Suprapubic skin (tissue), 4 donors: ENCODE data around the gene PRKAG2. TPM values are rescaled to one million over a fixed set of nuclear protein-coding genes. Genes with fewer than 3 reads are reported as not detected.

Source experiments
- DNase-seq, 2 donors: peaks; one replicate each; pipeline ENCODE4 v3.0.0-alpha.2; 2019; ENCODE audit warnings: low spot score in 2 of 2
- H3K27ac ChIP-seq: fragments of 200-600 bp; sonication (generic); one replicate; pipeline ENCODE4 v1.5.1; 2019
- H3K27me3 ChIP-seq: fragments of 200-600 bp; sonication (generic); one replicate; pipeline ENCODE4 v1.5.1; 2019
- H3K36me3 ChIP-seq: fragments of 200-600 bp; sonication (generic); one replicate; pipeline ENCODE4 v1.5.1; 2019
- H3K4me1 ChIP-seq: fragments of 200-600 bp; sonication (generic); one replicate; pipeline ENCODE4 v1.5.1; 2019
- H3K4me3 ChIP-seq: fragments of 200-600 bp; sonication (generic); one replicate; pipeline ENCODE4 v1.5.1; 2019; ENCODE audit warnings: mild to moderate bottlenecking
- H3K9me3 ChIP-seq: fragments of 200-600 bp; sonication (generic); one replicate; pipeline ENCODE4 v1.5.1; 2019
- EP300 ChIP-seq: sonication (generic); formaldehyde crosslinking; IDR thresholded peaks from one replicate; pipeline ENCODE4 v1.6.1; 2017; ENCODE audit warnings: antibody characterized with exemption
- POLR2A ChIP-seq, 2 donors: fragments of 450-650 bp; IDR thresholded peaks; one replicate each; pipeline ENCODE4 v1.6.1; 2017; ENCODE audit warnings: antibody characterized with exemption in 2 of 2, mild to moderate bottlenecking in 2 of 2, moderate library complexity in 2 of 2
- POLR2AphosphoS5 ChIP-seq, 3 donors: sonication (generic); formaldehyde crosslinking; IDR thresholded peaks; one replicate each; pipeline ENCODE4 v1.6.1; 2017; ENCODE audit warnings: antibody characterized with exemption in 3 of 3
- WGBS: methylation state at CpG from one replicate; pipeline ENCODE4 v1.1.5; 2018; 5-methylcytosine and 5-hydroxymethylcytosine counted together
- total RNA-seq, 4 donors: library from RNA; depleted of rRNA; stranded (reverse); fragments of >200 nt; gene quantifications; one replicate each; pipeline ENCODE4 v1.1.0, GENCODE V29; 2016
- TF ChIP-seq, protein P1 (sequence below), 2 donors: fragments of 200-600 bp in 1 of 2; fragments of 450-650 bp in 1 of 2; sonication (generic) in 1 of 2; IDR thresholded peaks; one replicate each; pipeline ENCODE4 v1.5.1; 2016 to 2019; ENCODE audit warnings: antibody characterized with exemption in 2 of 2, mild to moderate bottlenecking in 1 of 2, moderate library complexity in 1 of 2

PRKAG2 gene
- total RNA-seq, 4 donors from 2014 or later, result 16.5 to 40.0 (median 17.3) TPM

DNA sequence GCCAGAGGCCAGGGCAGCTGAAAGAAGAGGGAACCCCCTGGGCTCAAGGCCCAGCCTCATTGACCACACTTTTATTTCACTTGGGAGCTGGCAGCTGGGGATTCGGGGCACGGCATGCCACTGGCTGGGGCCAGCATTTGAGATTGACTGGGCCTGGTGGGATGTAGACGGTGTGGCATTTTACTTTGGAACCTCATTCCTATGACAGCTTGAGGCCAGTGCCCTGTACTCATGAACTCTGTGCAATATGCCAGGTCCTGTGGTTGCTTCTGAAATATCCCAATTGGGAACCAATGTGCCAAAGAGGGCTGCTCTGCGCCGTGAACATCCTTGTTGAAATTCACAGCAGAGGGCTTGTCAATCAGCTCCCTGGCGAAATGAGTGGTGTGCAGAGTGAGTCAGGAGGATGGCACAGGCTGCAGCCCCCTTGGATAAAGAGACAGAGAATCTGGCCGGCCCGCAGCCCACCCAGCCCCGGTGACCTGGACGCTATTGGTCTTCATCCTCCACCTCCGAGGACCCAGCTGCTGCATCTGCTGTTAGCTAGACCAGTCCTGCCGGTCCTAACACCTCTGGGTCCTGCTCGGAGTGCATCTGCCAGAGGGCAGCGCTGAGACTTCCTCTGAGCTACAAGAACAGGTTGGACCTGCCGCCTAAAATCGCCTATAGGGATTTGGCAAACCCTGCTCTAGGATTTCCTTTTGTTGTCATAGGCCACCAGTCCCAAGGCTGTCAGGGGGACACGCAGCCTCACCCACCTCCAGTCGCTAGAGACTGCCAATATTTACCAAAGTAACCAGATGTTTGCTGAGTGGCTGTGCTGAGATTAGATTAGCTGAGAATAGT, 58.0 kb downstream of the PRKAG2 start:
- WGBS, result 67% methylated on average over 15 of the region's 18 CpGs
- no peaks in the 10 kb centered on the region for H3K9me3 ChIP-seq
- no peak overlapping the region for H3K4me3 ChIP-seq
- DNase-seq, result no peak
- TF ChIP-seq POLR2A (IDR thresholded peaks at IDR 0.05), result no peak
- no peak for TF ChIP-seq EP300
- TF ChIP-seq, protein P1, sequence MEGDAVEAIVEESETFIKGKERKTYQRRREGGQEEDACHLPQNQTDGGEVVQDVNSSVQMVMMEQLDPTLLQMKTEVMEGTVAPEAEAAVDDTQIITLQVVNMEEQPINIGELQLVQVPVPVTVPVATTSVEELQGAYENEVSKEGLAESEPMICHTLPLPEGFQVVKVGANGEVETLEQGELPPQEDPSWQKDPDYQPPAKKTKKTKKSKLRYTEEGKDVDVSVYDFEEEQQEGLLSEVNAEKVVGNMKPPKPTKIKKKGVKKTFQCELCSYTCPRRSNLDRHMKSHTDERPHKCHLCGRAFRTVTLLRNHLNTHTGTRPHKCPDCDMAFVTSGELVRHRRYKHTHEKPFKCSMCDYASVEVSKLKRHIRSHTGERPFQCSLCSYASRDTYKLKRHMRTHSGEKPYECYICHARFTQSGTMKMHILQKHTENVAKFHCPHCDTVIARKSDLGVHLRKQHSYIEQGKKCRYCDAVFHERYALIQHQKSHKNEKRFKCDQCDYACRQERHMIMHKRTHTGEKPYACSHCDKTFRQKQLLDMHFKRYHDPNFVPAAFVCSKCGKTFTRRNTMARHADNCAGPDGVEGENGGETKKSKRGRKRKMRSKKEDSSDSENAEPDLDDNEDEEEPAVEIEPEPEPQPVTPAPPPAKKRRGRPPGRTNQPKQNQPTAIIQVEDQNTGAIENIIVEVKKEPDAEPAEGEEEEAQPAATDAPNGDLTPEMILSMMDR (IDR thresholded peaks at IDR 0.05), result no peak
- no peak for TF ChIP-seq POLR2AphosphoS5 (IDR thresholded peaks at IDR 0.05)
- H3K27ac ChIP-seq, result no peak overlapping the region
- H3K27me3 ChIP-seq, result no peaks in the 10 kb centered on the region
- peaks cover 22% of the 10 kb centered on the region for H3K4me1 ChIP-seq
- no peaks in the 10 kb centered on the region for H3K36me3 ChIP-seq

DNA sequence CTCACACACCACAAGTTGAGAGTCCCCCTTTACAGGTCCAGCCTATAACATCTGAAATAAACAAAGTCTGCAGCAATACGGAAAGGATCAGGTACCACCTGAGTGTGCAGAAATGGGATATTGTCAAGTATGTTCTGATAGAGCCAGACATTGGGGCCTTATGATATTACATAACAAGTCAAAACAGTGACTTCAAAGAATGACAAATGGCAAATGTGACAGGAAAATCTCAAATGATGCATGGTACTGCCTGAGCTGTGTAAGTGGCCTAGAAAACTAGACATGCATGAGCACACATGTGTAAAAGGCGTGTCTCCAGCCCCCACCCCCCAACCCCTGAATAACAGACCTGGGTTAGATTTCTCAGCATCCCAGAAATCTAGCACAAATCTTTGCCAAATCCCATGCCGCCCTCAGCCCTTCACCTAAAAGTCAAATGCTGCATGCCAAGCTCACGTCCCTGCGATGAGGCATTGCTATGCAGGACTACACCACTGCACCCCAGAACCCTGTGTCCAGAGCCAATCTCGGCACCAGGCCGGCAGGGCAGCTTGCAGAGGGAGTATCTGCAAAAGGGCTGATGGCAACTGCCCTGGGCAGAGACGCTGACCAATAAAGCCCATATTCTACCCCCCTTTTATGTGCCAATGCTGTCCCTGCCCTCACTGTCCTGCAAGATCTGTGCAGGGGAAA, 58.8 kb downstream of the PRKAG2 start:
- H3K4me1 ChIP-seq, result peaks cover 16% of the 10 kb centered on the region
- no peaks in the 10 kb centered on the region for H3K36me3 ChIP-seq
- no peak for DNase-seq
- no peak overlapping the region for H3K4me3 ChIP-seq
- H3K27ac ChIP-seq, result no peak overlapping the region
- TF ChIP-seq EP300, result no peak
- TF ChIP-seq POLR2A (IDR thresholded peaks at IDR 0.05), result no peak
- TF ChIP-seq, protein P1 (IDR thresholded peaks at IDR 0.05), result no peak
- TF ChIP-seq POLR2AphosphoS5 (IDR thresholded peaks at IDR 0.05), result no peak
- 98% methylated on average over 7 of the region's 8 CpGs for WGBS
- H3K27me3 ChIP-seq, result no peaks in the 10 kb centered on the region
- no peaks in the 10 kb centered on the region for H3K9me3 ChIP-seq

DNA sequence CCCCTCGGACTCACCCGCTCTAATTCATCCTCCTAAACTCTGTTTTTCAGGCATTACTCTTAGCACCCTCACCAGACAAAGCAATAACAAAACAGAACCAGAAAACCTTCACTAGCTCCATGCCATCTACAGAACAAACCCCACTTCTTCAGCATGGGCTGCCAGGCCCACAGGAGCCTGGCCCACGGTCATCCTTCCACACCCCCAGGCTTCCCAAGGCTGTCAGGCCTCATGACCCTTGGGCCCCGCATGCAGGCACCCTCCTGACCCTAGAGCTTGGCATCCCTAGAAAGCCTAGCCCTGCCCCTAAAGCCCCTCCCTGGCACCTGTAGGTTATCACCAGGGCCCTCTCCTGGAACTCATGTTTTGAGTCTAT, 59.6 kb downstream of the PRKAG2 start:
- no peak for TF ChIP-seq POLR2AphosphoS5 (IDR thresholded peaks at IDR 0.05)
- TF ChIP-seq, protein P1 (IDR thresholded peaks at IDR 0.05), result no peak
- no peak for TF ChIP-seq POLR2A (IDR thresholded peaks at IDR 0.05)
- no peak for TF ChIP-seq EP300
- Histone ChIP-seq H3K36me3 (no peaks in the 10 kb centered on the region), H3K27ac (no peak overlapping the region), H3K4me3 (no peak overlapping the region), H3K27me3 (no peaks in the 10 kb centered on the region), H3K4me1 (peaks cover 15% of the 10 kb centered on the region), H3K9me3 (no peaks in the 10 kb centered on the region)
- no peak for DNase-seq
- WGBS, result 89% methylated on average over 4 of the region's 4 CpGs

DNA sequence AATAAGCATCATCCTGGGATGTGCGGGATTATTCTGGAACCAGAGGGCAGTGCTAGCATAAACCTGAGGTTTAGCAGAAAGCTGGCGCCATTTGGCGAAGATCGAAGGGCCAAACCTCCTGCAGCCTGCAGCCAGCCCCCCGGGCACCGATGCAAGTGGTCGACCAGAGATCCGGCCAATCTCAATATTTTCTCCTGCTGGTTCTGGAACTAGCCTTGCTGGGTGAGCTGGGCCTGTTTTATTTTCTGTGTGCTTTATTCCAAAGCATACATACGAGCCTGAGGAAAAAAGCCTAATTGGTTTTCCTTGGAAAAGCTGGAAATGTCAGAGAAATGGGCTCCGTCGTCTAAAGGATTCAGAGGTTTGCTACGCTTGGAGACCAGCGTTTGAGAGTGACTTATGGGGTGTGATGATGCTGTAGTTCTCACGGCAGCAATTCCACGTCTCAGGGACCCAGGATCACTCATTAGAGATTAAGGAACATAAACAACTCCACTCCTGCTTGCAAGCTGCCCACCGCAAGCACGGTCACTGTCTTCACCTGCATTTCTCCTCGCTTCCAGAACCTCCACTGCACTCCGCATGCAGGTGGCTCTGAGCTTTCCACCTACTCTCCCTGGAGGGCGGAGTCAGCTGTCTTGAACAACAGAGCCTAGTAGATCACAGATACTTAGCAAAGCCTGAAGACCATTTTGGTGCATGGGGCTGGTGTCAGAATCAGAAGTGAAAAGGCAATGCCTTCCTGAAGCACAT, 60.2 kb downstream of the PRKAG2 start:
- H3K4me1 ChIP-seq, result peaks cover 10% of the 10 kb centered on the region
- 94% methylated on average over 20 of the region's 20 CpGs for WGBS
- no peak overlapping the region for H3K27ac ChIP-seq
- no peaks in the 10 kb centered on the region for H3K36me3 ChIP-seq
- no peak overlapping the region for H3K4me3 ChIP-seq
- no peaks in the 10 kb centered on the region for H3K9me3 ChIP-seq
- H3K27me3 ChIP-seq, result no peaks in the 10 kb centered on the region
- TF ChIP-seq, protein P1 (IDR thresholded peaks at IDR 0.05), result no peak
- TF ChIP-seq POLR2AphosphoS5 (IDR thresholded peaks at IDR 0.05) (no peak), EP300 (no peak), POLR2A (IDR thresholded peaks at IDR 0.05) (no peak)
- no peak for DNase-seq
